Measurements from ENCODE around the gene MME. TPM values are rescaled to one million over a fixed set of nuclear protein-coding genes. Genes with fewer than 3 reads are reported as not detected.
"Not testable (repeated sequence)": the region's sequence is repeated elsewhere in the genome, so short reads cannot be mapped to it uniquely, and the experiment has no call there.

MME gene
- total RNA-seq, 1 donor, result 102 TPM

DNA sequence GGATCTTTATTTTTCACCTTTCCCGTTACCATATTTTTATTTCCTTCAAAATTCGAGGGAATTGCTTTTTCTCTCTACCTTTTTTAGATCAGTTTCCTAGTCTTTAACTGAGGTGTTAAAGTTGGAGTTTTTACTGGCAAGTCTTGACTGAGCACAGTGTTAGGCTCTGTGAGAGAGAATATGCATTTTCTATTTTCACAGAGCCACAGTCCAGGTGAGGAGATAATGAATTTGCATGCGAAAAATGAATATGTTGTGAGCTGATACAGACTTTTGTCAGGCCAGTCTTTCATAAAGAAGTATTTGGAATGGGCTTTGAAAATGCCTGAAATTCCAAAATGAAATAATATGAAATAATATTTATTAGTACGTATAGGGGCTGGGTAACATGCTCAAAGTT, 31.9 kb downstream of the MME start:
- Histone ChIP-seq H3K36me3 (ENCODE audit: insufficient read depth, low read length) (no peaks in the 10 kb centered on the region), H3K27ac (ENCODE audit: low read depth, low read length) (no peak overlapping the region), H4K20me1 (ENCODE audit: insufficient read depth, low read length) (no peaks in the 10 kb centered on the region), H3K9me3 (ENCODE audit: low read depth, low read length) (no peaks in the 10 kb centered on the region), H3K79me2 (ENCODE audit: insufficient read depth, low read length) (peaks cover 2% of the 10 kb centered on the region), H3K4me1 (ENCODE audit: insufficient read depth, low read length) (peaks cover under 1% of the 10 kb centered on the region), H3K27me3 (ENCODE audit: insufficient read depth, low read length) (no peaks in the 10 kb centered on the region), H3K4me2 (ENCODE audit: insufficient read depth, low read length) (no peak overlapping the region), H2AFZ (ENCODE audit: low read length) (no peak overlapping the region), H3K4me3 (ENCODE audit: insufficient read depth, low read length) (no peak overlapping the region)
- no peak for TF ChIP-seq CTCF (IDR thresholded peaks at IDR 0.05; ENCODE audit: extremely low read depth, low read depth, low read length)
- DNase-seq (ENCODE audit: insufficient read length, low spot score, missing footprints), result no peak

- H3K36me3 ChIP-seq (ENCODE audit: insufficient read depth, low read length), result no peaks in the 10 kb centered on the region
- no peak overlapping the region for H2AFZ ChIP-seq (ENCODE audit: low read length)
- H4K20me1 ChIP-seq (ENCODE audit: insufficient read depth, low read length), result no peaks in the 10 kb centered on the region
- no peaks in the 10 kb centered on the region for H3K79me2 ChIP-seq (ENCODE audit: insufficient read depth, low read length)
- TF ChIP-seq CTCF (IDR thresholded peaks at IDR 0.05; ENCODE audit: extremely low read depth, low read depth, low read length), result no peak
- DNase-seq (ENCODE audit: insufficient read length, low spot score, missing footprints), result no peak
- H3K4me1 ChIP-seq (ENCODE audit: insufficient read depth, low read length), result peaks cover 4% of the 10 kb centered on the region
- H3K4me3 ChIP-seq (ENCODE audit: insufficient read depth, low read length), result no peak overlapping the region
- no peaks in the 10 kb centered on the region for H3K27me3 ChIP-seq (ENCODE audit: insufficient read depth, low read length)
- H3K9me3 ChIP-seq (ENCODE audit: low read depth, low read length), result no peaks in the 10 kb centered on the region
- H3K27ac ChIP-seq (ENCODE audit: low read depth, low read length), result no peak overlapping the region
- no peak overlapping the region for H3K4me2 ChIP-seq (ENCODE audit: insufficient read depth, low read length)
Measured at GRCh38 chr3:155112661-155113389, 32.7 kb downstream of the MME start.

- not testable (repeated sequence) for H3K4me1 ChIP-seq (ENCODE audit: insufficient read depth, low read length); H3K4me2 ChIP-seq (ENCODE audit: insufficient read depth, low read length); H2AFZ ChIP-seq (ENCODE audit: low read length); H3K79me2 ChIP-seq (ENCODE audit: insufficient read depth, low read length); DNase-seq (ENCODE audit: insufficient read length, low spot score, missing footprints); H4K20me1 ChIP-seq (ENCODE audit: insufficient read depth, low read length); H3K27ac ChIP-seq (ENCODE audit: low read depth, low read length); H3K9me3 ChIP-seq (ENCODE audit: low read depth, low read length); H3K27me3 ChIP-seq (ENCODE audit: insufficient read depth, low read length); H3K4me3 ChIP-seq (ENCODE audit: insufficient read depth, low read length); H3K36me3 ChIP-seq (ENCODE audit: insufficient read depth, low read length)
Measured at GRCh38 chr3:155124745-155125144, 44.6 kb downstream of the MME start.

GRCh38 chr3:155129396-155129795, 49.3 kb downstream of the MME start:
- Histone ChIP-seq H3K4me3 (ENCODE audit: insufficient read depth, low read length) (no peak overlapping the region), H3K27me3 (ENCODE audit: insufficient read depth, low read length) (no peaks in the 10 kb centered on the region), H4K20me1 (ENCODE audit: insufficient read depth, low read length) (no peaks in the 10 kb centered on the region), H3K4me2 (ENCODE audit: insufficient read depth, low read length) (no peak overlapping the region), H2AFZ (ENCODE audit: low read length) (no peak overlapping the region), H3K79me2 (ENCODE audit: insufficient read depth, low read length) (no peaks in the 10 kb centered on the region), H3K9me3 (ENCODE audit: low read depth, low read length) (no peaks in the 10 kb centered on the region), H3K4me1 (ENCODE audit: insufficient read depth, low read length) (peaks cover 5% of the 10 kb centered on the region), H3K27ac (ENCODE audit: low read depth, low read length) (no peak overlapping the region), H3K36me3 (ENCODE audit: insufficient read depth, low read length) (no peaks in the 10 kb centered on the region)
- TF ChIP-seq CTCF (IDR thresholded peaks at IDR 0.05; ENCODE audit: extremely low read depth, low read depth, low read length), result no peak
- DNase-seq (ENCODE audit: insufficient read length, low spot score, missing footprints), result no peak
